GM12872 (cell line): ENCODE measurements around the gene CYP4F3.
A peak's percentile ranks its signal among the peaks of the same experiment; 100 is the strongest.

ENCODE experiments used
- CTCF ChIP-seq: IDR thresholded peaks from 3 replicates; pipeline ENCODE4 v1.5.1; 2011; ENCODE audit warnings: low read depth, mild to moderate bottlenecking, low read length, moderate library complexity; ENCODE audit not compliant: insufficient read depth

CYP4F3 gene

GRCh38 chr19:15702534-15702930, 61.8 kb downstream of the CYP4F3 start:
- TF ChIP-seq CTCF, result 0 out of 3 replicates have a peak, but pooled peaks have one; percentile 16
